ENCODE data around the gene SLC16A10.
"Not testable (repeated sequence)": the region's sequence is repeated elsewhere in the genome, so short reads cannot be mapped to it uniquely, and the experiment has no call there.

The SLC16A10 gene

GRCh38 chr6:111087106-111087835 lies at the start of gene SLC16A10:
TSS of gene SLC16A10 (plus strand) at chr6:111087503. CDS start at chr6:111087753, 250 bp downstream.
- peak; percentile 92 for DNase-seq

GRCh38 chr6:111038534-111039252 lies 48.6 kb upstream of the SLC16A10 start:
- no peak for DNase-seq

DNA sequence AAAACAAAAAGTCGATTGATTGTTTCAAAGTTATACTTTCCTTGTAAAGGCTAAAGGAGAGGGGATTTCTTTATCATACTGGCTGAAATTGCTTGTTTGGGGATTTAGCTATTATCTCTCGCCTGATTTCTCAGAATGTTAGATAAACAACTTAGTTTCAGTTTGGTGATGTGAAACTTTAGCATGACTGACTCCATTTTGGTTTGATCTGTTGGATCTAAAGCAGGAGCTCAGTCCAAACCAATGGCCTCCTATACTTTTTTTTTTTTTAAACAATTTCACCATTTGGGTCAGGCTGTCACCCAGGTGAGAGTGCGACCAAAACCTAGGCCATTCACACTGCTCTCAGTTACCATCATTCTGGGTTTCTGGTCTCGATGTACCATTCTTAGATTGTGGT lies 45.4 kb upstream of the SLC16A10 start:
- DNase-seq = no peak

DNA sequence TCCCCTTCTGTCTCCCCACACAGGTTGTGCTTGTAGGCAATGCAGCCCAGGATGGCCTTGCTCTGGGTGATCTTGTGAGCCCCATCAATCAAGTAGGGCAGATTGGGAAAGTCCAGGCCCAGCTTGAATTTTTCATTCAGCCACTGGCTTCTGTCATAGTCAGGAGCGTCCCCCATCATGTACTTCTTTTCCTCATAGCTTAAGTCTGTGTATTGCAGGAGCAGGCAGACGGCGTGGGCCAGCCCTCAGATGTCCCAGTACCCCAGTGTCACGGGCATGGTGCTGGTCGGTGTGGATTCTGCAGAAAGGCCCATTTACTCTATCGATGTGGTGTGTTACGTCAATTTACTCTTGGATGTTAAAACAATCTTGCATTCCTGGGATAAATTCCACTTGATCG lies 40.1 kb upstream of the SLC16A10 start:
- no peak for DNase-seq

GRCh38 chr6:111050261-111051023 lies 36.9 kb upstream of the SLC16A10 start:
- DNase-seq = no peak

DNA sequence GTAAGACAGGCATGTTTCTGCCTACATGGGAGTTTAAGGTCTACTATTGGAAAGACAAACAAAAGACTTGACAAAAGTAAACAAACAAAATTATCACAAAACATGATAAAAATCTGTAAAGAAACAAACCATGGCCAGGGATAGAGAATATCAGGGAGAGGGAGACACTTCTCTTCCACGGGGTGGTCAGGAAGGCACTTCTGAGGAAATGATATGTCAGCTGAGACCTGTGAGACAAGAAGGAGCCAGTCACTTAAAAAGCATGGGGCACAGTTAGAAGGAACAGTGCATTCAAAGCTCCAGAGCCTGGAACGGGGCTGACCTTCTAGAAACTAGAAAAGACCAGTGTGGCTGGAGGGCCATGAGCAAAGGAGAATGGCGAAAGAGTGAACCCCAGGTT lies 35.1 kb upstream of the SLC16A10 start:
- no peak for DNase-seq

DNA sequence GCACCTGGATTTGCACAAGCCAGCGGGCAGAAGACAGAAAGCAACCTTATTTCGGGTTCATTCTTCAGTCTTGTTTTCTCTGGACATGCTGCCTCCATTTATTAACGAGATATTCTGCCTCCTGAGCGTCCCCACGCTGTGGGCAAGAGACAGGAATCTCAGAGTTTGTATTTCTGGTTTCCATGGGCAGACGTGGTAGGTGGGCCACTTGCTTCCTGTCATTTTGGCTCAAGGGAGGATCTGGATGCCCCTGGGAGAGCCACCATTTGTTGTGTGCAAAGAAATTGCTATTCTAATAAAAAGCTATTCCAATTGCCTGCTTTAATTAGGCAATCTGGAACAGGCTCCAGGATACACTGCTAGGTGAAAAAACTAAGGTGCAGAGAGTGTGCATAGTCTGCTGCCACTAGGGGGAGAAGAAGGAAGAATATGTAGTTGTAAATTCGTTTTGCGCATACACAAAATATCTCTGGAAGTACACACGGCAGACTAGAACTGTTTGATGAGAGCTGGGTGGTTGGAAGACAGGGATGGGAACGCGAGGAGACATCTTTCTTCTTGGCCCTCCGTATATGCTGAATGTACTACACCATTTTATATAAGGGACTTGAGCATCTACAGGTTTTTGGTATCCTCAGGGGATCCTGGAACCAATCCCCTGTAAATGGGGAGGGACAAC lies 30.1 kb upstream of the SLC16A10 start:
- DNase-seq = no peak

- no peak for DNase-seq
Measured at GRCh38 chr6:111061508-111061907, 25.8 kb upstream of the SLC16A10 start.

GRCh38 chr6:111061985-111062384 lies 25.3 kb upstream of the SLC16A10 start:
- not testable (repeated sequence) for DNase-seq

DNA sequence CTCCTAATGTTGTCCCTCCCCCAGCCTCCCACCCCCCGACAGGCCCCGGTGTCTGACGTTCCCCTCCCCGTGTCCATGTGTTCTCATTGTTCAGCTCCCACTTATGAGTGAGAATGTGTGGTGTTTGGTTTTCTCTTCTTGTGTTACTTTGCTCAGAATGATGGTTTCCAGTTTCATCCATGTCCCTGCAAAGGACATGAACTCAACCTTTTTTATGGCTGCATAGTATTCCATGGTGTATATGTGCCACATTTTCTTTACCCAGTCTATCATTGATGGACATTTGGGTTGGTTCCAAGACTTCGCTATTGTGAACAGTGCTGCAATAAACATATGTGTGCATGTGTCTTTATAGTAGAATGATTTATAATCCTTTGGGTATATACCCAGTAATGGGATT lies 24.4 kb upstream of the SLC16A10 start:
- not testable (repeated sequence) for DNase-seq

GRCh38 chr6:111068109-111068865 lies 19.0 kb upstream of the SLC16A10 start:
- DNase-seq = no peak

DNA sequence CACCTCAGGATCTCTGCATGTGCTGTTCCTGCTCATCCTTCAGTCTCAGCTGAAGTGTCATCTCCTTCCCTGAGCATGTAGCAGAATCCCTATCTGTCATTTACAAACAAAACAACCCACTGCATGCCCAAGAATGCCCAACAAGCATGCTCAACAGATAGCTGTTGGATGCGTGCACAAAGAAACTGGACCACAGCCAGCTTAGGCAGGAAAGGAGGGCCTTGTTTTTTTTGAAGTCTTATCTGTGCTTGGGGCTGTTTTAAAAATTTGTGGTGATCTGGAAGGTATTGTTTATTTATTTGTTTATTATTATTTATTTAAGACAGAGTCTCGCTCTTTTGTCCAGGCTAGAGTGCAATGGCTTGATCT lies 18.5 kb upstream of the SLC16A10 start:
- no peak for DNase-seq

GRCh38 chr6:111069382-111070104 lies 17.8 kb upstream of the SLC16A10 start:
- no peak for DNase-seq

GRCh38 chr6:111070105-111071005 lies 16.9 kb upstream of the SLC16A10 start:
- DNase-seq = no peak

- DNase-seq = no peak
Measured at GRCh38 chr6:111072801-111073360, 14.4 kb upstream of the SLC16A10 start.

DNA sequence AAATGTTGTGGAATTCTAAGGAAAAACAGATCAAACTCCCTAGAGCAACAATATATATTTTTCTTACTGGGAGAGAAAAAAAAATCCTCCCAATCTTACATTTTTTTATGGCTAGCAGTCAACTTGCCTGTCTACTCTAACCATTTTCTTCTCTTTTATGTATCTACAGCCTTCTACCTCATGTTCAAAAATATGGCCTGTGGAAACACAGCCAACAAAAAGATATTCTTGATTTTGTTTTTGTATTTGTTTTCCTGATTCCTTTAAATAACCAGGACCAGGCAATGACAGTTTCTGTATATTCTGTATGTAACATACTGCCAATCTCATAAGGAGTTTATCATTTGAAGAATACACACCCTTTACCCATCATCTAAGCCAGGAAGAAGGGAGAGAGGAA lies 13.0 kb upstream of the SLC16A10 start:
- no peak for DNase-seq

- DNase-seq = no peak
Measured at GRCh38 chr6:111076024-111076695, 11.1 kb upstream of the SLC16A10 start.

DNA sequence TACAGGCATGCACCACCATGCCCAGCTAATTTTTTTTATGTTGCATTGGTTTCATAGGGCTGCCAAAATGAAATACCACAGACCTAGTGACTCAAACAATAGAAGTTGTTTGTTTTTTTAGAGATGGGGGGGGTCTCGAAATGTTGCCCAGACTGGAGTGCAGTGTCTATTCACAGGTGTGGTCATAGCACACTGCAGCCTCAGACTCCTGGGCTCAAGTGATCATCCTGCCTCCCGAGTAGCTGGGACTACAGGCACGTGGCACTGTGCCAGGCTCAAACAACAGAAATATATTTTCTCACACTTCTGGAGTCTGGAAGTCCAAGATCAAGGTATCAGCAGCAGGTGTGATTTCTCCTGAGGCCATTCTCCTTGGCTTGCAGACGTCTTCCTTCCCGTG lies 6.6 kb upstream of the SLC16A10 start:
- no peak for DNase-seq

- DNase-seq = no peak
Measured at GRCh38 chr6:111086685-111087084, 618 bp upstream of the SLC16A10 start.
